COLO829 (cell line): ENCODE measurements around the gene STARD3.
"Not testable (repeated sequence)": the region's sequence is repeated elsewhere in the genome, so short reads cannot be mapped to it uniquely, and the experiment has no call there.

Source experiments
- DNase-seq: peaks from one replicate; pipeline ENCODE4 v3.0.0; 2012; ENCODE audit warnings: low spot score

STARD3 gene

GRCh38 chr17:39636927-39637736, at the start of gene STARD3:
Gene STARD3, plus strand, starts transcription at chr17:39637144. Its CDS starts 16,388 bp downstream, at chr17:39653532.
- peak; percentile 81 for DNase-seq

- not testable (repeated sequence) for DNase-seq
These were observed 46.8 kb upstream of the STARD3 start for GRCh38 chr17:39590180-39590579.

DNA sequence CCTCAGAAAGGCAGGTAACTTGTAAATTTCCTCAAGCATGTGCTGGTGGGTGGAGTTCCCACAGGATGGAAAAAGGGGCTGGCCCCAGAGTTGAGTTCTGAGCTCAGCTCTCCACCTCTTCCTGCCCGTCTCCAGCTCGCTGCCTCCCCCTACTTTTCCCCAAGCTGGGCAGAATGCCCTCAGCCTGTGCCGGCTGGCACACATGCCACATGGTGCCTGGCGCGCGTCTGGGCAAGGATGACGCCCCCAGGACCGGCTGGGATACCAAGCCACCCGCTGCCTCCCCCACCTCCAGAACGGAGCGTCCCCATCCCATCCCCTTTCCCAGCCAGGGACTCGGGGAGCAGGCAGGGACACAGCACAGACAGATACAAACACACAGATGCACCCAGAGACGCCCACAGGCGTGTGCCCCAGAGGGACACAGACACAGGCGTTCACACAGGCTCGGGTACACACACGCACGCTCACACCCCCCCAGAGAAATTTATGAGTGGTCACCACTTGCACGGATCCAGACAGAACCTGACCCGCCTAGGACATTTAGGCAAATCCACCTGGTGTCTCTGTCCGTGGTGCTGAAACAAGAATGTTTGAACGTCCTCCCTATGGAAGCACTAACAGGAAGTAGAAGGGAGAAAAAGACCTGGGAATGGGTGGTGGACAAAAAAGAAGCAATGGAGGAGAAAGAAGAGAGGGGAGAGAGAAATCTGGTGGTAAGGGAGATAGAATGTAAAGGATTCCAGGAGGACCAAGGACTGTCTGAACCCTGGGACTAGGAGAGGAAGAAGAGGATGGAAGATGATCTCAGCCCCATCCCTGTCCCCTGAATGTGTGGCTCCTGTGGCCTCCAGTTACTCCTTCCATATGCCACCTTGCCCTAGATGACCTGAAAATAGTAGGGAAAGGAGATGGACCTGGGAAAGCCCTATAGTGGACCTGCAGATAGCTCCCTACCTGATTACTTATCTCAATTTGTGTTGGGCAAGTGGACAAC, 44.7 kb upstream of the STARD3 start:
- DNase-seq = no peak

- DNase-seq = no peak
These were observed 43.6 kb upstream of the STARD3 start for GRCh38 chr17:39593371-39593770.

DNA sequence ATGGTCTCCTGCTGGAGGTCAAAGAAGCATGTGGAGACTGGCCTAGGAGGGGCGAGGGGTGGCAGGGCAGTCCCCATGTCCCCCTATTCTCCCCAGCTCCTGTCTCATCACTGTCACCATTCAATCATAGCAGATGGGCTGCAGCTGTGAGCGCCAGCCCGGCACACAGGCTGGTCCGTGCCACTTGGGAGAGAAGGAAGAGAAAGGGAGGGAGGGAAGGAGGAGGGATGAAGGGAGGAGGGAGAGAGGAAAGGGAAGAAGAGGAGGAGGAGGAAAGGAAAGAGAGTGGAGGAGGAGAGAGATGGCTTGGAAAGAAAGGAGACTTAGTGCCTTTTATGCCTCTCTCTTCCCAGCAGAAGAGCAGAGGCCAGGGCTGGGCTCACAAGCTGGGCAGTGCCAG, 41.6 kb upstream of the STARD3 start:
- no peak for DNase-seq

DNA sequence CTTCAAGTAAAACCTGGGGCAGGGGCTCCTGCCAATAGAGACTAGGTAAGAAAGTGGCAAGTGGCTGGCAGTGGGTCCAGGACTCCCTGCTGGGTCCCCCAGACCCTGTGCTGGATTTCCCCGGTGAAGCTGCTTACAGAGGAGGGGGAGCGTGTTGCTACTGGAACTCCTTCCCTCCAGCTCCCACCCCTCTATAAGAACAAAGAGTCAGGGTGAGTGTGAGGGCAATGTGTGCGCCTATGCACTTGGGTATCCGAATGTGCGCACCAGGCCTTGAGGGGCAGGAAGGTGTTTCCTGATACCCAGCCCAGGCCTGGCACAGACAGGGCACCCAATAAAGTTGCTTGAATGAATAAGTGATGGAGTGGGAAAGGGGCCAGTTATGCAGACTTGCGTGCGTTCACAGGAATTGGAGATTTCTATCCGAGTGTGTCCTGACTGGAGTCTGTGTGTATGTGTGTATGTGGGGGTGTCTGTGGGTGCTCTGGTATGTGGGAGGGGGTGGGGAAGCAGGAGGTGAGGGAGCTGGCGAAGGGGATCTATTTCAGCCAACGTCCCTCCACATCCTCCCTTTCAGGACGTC, 40.9 kb upstream of the STARD3 start:
- no peak for DNase-seq

- DNase-seq = no peak
These were observed 40.2 kb upstream of the STARD3 start for GRCh38 chr17:39596543-39597267.

- no peak for DNase-seq
These were observed 39.4 kb upstream of the STARD3 start for GRCh38 chr17:39597372-39598046.

DNA sequence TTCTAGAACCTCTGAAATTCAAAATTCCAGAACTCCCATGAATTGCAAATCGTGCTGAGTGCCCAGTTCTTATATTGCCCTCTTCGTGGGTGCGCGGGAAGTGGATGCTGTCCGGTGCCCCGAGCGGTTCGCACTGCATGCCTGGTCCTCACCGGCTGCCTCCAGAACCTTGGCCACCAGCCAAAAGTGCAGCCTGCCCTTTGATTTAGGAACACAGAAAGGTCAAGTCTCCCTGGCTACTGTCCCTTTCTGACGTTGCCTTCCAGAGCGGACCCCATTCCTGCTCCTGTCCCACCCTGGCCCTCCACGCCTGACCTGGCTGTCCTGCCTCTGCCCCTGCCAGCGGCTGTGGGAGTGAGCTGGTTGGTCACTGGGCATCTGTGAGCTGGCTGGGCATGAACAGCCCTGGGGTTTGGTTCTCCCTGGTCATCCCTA, 38.9 kb upstream of the STARD3 start:
- DNase-seq = no peak

- DNase-seq = no peak
These were observed 38.3 kb upstream of the STARD3 start for GRCh38 chr17:39598630-39599003.

DNA sequence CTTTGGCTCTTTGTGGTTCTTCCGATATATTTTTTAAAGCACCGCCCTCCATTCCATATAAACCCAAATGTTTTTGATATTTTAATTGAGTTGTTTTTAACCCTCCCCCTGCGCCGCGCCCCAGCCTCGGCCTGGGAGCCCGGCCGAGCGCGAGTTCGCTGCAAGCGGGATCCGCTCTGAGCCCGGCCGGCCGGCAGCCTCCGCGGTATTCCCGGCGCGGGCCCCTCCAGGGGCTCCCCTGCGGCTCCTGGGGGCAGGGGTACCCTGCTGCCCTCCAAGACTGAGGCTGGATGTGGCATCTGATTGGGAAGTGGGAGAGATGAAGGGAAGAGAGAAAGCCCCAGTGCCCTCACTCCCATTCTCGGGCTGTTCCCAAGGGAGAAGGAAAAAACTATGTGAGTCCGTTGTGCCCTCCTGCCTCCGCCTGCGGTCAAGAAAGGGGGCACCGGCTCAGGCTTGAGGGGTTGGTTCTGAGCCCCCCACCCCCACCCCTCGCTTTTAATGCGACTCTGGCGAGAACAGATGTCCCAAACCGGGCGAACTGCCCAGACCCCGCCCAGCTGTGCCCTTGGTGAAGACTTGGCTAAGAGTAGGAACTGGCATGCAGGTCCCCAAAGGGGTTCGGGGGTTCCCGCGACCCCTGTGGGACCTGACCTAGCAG, 37.8 kb upstream of the STARD3 start:
- no peak for DNase-seq

GRCh38 chr17:39599665-39600231, 37.2 kb upstream of the STARD3 start:
- no peak for DNase-seq

DNA sequence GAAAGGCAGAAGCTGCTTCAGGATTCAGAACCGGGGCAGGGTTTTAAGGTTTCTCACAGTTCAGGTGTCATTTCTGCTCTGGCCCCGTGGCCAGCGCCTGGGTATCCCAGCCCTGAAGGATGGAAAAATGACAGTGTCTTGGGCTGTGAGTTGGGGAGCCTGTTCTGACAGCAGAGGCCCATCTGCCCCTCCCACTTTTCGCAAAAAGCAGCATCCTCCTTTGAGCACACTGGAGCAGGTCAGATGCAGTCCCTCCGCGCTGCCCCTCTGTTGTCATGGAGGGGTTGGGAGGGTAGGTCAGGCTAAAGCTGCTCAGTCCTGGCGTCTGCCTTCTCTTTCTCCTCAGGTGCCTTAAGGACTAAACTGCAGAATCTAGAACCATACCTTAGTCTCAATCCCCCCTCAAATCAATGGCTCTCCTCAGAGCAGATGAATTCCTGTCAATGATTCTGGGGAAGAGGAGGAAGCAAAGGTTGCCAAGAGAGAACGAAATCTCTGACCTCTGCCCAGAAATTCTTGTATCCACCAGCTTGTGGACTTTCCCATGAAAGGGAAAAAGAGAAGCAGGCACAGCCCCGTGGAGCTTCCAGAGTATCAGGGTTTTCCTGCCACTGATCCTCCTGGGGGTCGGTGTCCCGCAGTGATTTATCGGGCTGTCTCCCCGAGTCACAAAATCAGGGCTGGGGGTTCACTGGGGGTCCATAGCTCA, 36.5 kb upstream of the STARD3 start:
- DNase-seq = no peak

DNA sequence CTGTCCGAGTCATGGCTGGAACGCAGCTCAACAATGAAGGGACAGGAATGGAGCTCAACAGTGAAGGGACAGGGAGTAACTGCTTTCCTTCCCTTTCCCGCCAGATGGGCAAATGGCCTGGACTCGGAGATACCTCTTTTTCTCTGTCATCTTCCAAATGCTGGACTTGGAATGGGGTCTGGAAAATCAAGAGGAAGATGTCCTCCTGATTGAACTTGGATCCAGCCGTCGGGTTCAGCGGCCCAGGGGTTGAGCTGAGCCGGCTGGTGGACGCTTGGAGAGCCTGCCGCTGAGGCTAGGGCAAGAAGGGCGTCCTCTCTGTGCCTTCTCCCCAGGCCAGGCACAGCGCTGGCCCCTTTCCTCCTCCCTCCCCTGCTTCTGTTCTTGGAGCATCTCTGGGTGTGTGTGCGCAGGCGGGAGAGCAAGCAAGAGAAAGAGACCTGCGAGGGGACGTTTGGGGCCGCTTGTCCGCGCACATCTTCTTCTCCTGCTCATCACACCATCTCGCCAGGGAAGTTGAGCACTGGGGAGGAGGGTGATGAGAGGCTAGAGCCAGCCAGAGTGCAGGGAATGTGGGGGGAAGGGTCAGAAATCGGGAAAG, 35.8 kb upstream of the STARD3 start:
- no peak for DNase-seq

GRCh38 chr17:39601758-39602532, 35.0 kb upstream of the STARD3 start:
- no peak for DNase-seq

- no peak for DNase-seq
These were observed 34.2 kb upstream of the STARD3 start for GRCh38 chr17:39602533-39603303.

DNA sequence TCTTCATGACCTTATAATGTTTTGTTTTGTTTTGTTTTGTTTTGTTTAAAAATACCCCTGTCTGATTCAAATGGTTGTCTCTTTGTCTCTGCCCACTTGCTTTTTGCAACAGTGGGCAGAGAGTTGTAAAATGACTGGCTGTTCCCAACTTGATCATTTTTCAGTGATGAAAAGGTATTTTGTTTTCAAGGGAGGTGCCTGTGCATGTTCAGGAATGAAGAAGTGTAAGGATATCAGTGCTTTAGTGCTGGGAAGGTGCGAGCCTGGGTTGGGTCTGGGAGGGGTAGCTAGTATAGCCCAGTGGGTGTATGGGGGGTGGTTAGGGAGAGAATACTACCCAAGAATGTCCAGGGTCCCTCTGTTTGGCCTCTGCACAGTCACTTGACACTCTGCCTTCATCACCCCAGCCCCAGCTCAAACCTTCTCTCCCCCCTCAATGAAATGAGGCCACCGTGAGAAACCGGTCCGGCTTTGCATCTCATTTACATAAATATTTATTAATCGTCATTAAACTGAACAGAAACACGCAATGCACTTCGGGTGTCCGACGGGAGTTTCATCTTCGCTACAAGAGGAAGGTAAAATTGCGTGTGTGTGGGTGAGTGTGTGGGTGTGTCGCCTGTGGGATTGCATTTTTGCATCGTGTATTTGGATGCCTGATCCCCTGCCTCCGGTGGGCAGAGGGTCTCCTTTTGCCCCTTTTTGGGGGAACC, 33.5 kb upstream of the STARD3 start:
- DNase-seq = no peak
